Kidney (tissue), 14 donors: Measurements from ENCODE around the gene CNTN4. TPM values are rescaled to one million over a fixed set of nuclear protein-coding genes. Genes with fewer than 3 reads are reported as not detected.
A peak's percentile ranks its signal among the peaks of the same experiment; 100 is the strongest.
"Not testable (repeated sequence)": the region's sequence is repeated elsewhere in the genome, so short reads cannot be mapped to it uniquely, and the experiment has no call there.

Experiments
- DNase-seq, 5 donors: peaks; one replicate each; pipeline ENCODE4 v3.0.0-alpha.2; 2013 to 2020
- FAIRE-seq: peaks from 2 replicates; lab custom pipeline; 2012; peaks lifted over from hg19 to GRCh38; lab: Jason Lieb, UNC
- H3K27ac ChIP-seq, 2 donors: one replicate each; pipeline ENCODE4 v1.7.0; 2013; ENCODE audit warnings: low read depth in 2 of 2, low read length in 2 of 2, inconsistent platforms in 1 of 2
- H3K27me3 ChIP-seq: one replicate; pipeline ENCODE4 v1.7.1; 2013; ENCODE audit warnings: low read length, inconsistent platforms; ENCODE audit not compliant: control insufficient read depth, insufficient read depth
- H3K36me3 ChIP-seq, 3 donors: one replicate each; pipeline versions ENCODE4 v1.7.0 to v1.7.1; 2013; ENCODE audit warnings: low read length in 3 of 3, control low read depth in 1 of 3, inconsistent platforms in 1 of 3; ENCODE audit not compliant: insufficient read depth in 3 of 3, control insufficient read depth in 2 of 3
- H3K4me1 ChIP-seq, 3 donors: one replicate each; pipeline versions ENCODE4 v1.7.0 to v1.7.1; 2013; ENCODE audit warnings: low read length in 3 of 3, inconsistent platforms in 1 of 3, low read depth in 1 of 3; ENCODE audit not compliant: control insufficient read depth in 2 of 3, insufficient read depth in 2 of 3
- H3K4me3 ChIP-seq, 3 donors: one replicate each; pipeline versions ENCODE4 v1.7.0 to v1.8.1; 2013; ENCODE audit warnings: low read length in 3 of 3, control low read depth in 1 of 3, inconsistent platforms in 1 of 3
- H3K9ac ChIP-seq, 3 donors: one replicate each; pipeline versions ENCODE4 v1.7.0 to v1.7.1; 2013; ENCODE audit warnings: low read length in 3 of 3, control low read depth in 1 of 3, inconsistent platforms in 1 of 3
- H3K9me3 ChIP-seq, 3 donors: one replicate each; pipeline versions ENCODE4 v1.7.0 to v1.7.1; 2013; ENCODE audit warnings: low read length in 3 of 3, control low read depth in 1 of 3, inconsistent platforms in 1 of 3; ENCODE audit not compliant: control insufficient read depth in 2 of 3, insufficient read depth in 1 of 3
- CTCF ChIP-seq: IDR thresholded peaks from 3 replicates; pipeline ENCODE4 v1.5.1; 2012; ENCODE audit warnings: mild to moderate bottlenecking, moderate library complexity, borderline replicate concordance; ENCODE audit not compliant: insufficient read depth; ENCODE audit errors: extremely low read depth
- intact Hi-C: fragments of 100-400 bp; cut with DNase I; formaldehyde crosslinking; loops from one replicate; pipeline ENCODE4 v1.11.1; 2022
- polyA plus RNA-seq: library from polyadenylated mRNA; stranded (reverse); fragments of 350-450 nt; fragmentation: Illumina TruSeq; extraction: RNeasy Lipid Tissue Mini Kit (QIAGEN cat#74804); gene quantifications from one replicate; pipeline ENCODE4 v1.2.3, GENCODE V29; 2014; ENCODE audit warnings: low read depth, low replicate concordance; ENCODE audit not compliant: insufficient read depth
- total RNA-seq: library from RNA; stranded (reverse); fragmentation: NEBNext Ultra II Directional; extraction: Animal tissue kit (Norgen Biotek cat#: 25700); gene quantifications from one replicate; pipeline ENCODE4 v1.2.1, GENCODE V29; 2021
- donor health status: control.
- donor health status: control.
- donor health status: control.
- donor health status: control.
- donor health status: control.
- donor health status: DM: yes; HTN: yes; CAD: no.
- donor health status: Normal renal cell carcinoma (clear cell type).

Gene CNTN4
- total and polyA plus RNA-seq, 2 donors from 2014 or later, result 2.2 to 13.4 TPM

DNA sequence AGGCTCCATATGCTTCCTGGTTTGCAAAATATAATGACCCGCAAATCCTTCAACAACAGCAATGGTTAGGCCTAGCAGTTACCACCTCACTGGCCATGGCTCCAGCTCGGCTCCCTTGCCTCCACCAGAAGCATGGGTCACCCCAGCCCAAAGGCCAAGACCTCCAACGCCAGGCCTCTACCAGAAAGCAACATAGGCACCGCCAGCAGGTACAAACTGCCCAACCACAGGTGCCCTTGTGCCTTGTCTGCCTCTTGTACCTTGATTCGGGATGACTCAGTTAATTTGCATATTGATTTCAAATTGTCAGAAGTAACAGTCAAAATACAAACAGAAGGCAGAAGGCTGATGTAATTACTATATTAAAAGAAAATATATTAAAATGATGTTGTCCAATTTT, 886.8 kb downstream of the CNTN4 start:
- H3K9me3 ChIP-seq, result no peaks in the 10 kb centered on the region
- H3K4me3 ChIP-seq, result no peak overlapping the region
- H3K9ac ChIP-seq, result no peak overlapping the region
- no peaks in the 10 kb centered on the region for H3K36me3 ChIP-seq
- FAIRE-seq, result no peak
- no peaks in the 10 kb centered on the region for H3K27me3 ChIP-seq
- H3K4me1 ChIP-seq, result no peaks in the 10 kb centered on the region
- DNase-seq, result peak in 1 of 5 donors; percentile 61
- H3K27ac ChIP-seq, result no peak overlapping the region
- TF ChIP-seq CTCF, result no peak
- intact Hi-C loops, result no loop called here

DNA sequence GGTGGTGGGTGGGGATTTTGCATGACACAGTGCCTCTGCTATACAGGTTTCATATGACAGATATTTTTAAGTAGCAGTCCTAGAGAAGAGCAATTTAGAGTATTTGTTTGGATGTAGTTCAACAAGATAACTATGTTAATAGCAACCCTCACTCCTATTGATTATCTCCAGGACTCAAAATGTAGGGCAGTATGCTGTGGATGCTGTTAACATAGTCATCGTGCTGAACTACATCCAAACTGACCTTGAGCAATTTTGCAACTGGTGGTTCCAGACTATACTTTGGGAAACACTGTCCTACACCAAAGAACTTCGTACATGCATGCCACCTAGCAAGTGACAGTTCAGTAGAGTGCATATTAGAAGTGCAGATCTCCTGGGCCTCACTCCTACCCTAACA, 893.9 kb downstream of the CNTN4 start:
- FAIRE-seq, result no peak
- no peaks in the 10 kb centered on the region for H3K36me3 ChIP-seq
- intact Hi-C loops, result no loop called here
- H3K9ac ChIP-seq, result no peak overlapping the region
- H3K4me3 ChIP-seq, result no peak overlapping the region
- H3K9me3 ChIP-seq, result no peaks in the 10 kb centered on the region
- H3K27me3 ChIP-seq, result no peaks in the 10 kb centered on the region
- H3K4me1 ChIP-seq, result no peaks in the 10 kb centered on the region
- no peak for TF ChIP-seq CTCF
- DNase-seq, result no peak
- H3K27ac ChIP-seq, result no peak overlapping the region

DNA sequence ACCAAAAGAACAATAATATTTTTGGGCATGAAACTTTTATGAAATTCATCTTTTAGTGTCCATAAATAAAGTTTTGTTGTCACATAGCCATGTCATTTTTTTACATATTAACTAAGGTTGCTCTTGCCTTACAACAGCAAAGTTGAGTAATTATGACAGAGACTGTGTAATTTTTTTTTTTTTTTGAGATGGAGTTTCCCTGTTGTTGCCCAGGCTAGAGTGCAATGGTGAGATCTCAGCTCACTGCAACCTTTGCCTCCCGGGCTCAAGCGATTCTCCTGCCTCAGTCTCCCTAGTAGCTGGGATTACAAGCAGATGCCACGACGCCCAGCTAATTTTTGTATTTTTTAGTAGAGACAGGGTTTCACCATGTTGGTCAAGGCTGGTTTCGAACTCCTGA, 894.5 kb downstream of the CNTN4 start:
- DNase-seq, H3K9ac ChIP-seq, FAIRE-seq, intact Hi-C loops, H3K4me1 ChIP-seq, H3K27me3 ChIP-seq, H3K4me3 ChIP-seq, H3K36me3 ChIP-seq, H3K27ac ChIP-seq, H3K9me3 ChIP-seq: not testable (repeated sequence)

- Histone ChIP-seq H3K9me3 (no peaks in the 10 kb centered on the region), H3K36me3 (no peaks in the 10 kb centered on the region), H3K9ac (no peak overlapping the region), H3K27ac (no peak overlapping the region), H3K4me3 (no peak overlapping the region), H3K4me1 (no peaks in the 10 kb centered on the region), H3K27me3 (no peaks in the 10 kb centered on the region)
- DNase-seq (peak in 3 of 5 donors; percentile 21 to 84 (median 77)), FAIRE-seq (no peak)
- intact Hi-C loops, result no loop called here
- no peak for TF ChIP-seq CTCF
These were observed 895.1 kb downstream of the CNTN4 start for GRCh38 chr3:2993736-2994135.
